Neural progenitor cell (in vitro differentiated cells): ENCODE results near the gene PAIP2.

Source experiments
- CTCF ChIP-seq: fragments of 200-600 bp; sonication (generic); IDR thresholded peaks from 2 replicates; pipeline ENCODE4 v1.5.1; 2017; ENCODE audit warnings: antibody characterized with exemption, mild to moderate bottlenecking
- EZH2 ChIP-seq: fragments of 200-600 bp; sonication (generic); IDR thresholded peaks from 2 replicates; pipeline ENCODE4 v1.6.1; 2017; ENCODE audit warnings: antibody characterized with exemption, mild to moderate bottlenecking, moderate library complexity

GRCh38 chr5:139404484-139404840, 62.8 kb downstream of the PAIP2 start:
- TF ChIP-seq CTCF (no peak), EZH2 (no peak)
